ENCODE results near the gene KMT2B.
"Not testable (repeated sequence)": the region's sequence is repeated elsewhere in the genome, so short reads cannot be mapped to it uniquely, and the experiment has no call there.

KMT2B gene

GRCh38 chr19:35716801-35717664 is 770 bp upstream of the KMT2B start:
- Mint-ChIP-seq H3K9me3 (no peaks in the 10 kb centered on the region), H3K27ac (peak overlapping the region; percentile 99), H3K4me3 (peak overlapping the region; percentile 92), H3K27me3 (no peaks in the 10 kb centered on the region), H3K4me1 (ENCODE audit: low read depth) (peaks cover 42% of the 10 kb centered on the region), H3K36me3 (ENCODE audit: low read depth) (peaks cover 60% of the 10 kb centered on the region)

- Mint-ChIP-seq H3K4me3 (peak overlapping the region; percentile 89), H3K36me3 (ENCODE audit: low read depth) (peaks cover 72% of the 10 kb centered on the region), H3K27ac (peak overlapping the region; percentile 89), H3K4me1 (ENCODE audit: low read depth) (peaks cover 35% of the 10 kb centered on the region), H3K27me3 (no peaks in the 10 kb centered on the region), H3K9me3 (no peaks in the 10 kb centered on the region)
Measured at GRCh38 chr19:35718345-35719041, 690 bp downstream of the KMT2B start.

GRCh38 chr19:35719402-35720162 is 1.8 kb downstream of the KMT2B start:
- Mint-ChIP-seq H3K4me1 (ENCODE audit: low read depth) (peaks cover 35% of the 10 kb centered on the region), H3K27me3 (no peaks in the 10 kb centered on the region), H3K36me3 (ENCODE audit: low read depth) (peaks cover 72% of the 10 kb centered on the region), H3K27ac (peak overlapping the region; percentile 89), H3K4me3 (peak overlapping the region; percentile 89), H3K9me3 (no peaks in the 10 kb centered on the region)

GRCh38 chr19:35720163-35720524 is 2.3 kb downstream of the KMT2B start:
- H3K27me3 Mint-ChIP-seq, result no peaks in the 10 kb centered on the region
- H3K27ac Mint-ChIP-seq, result peak overlapping the region; percentile 72
- H3K36me3 Mint-ChIP-seq (ENCODE audit: low read depth), result peaks cover 72% of the 10 kb centered on the region
- H3K4me1 Mint-ChIP-seq (ENCODE audit: low read depth), result peaks cover 32% of the 10 kb centered on the region
- peak overlapping the region; percentile 28 for H3K4me3 Mint-ChIP-seq
- H3K9me3 Mint-ChIP-seq, result no peaks in the 10 kb centered on the region

GRCh38 chr19:35720648-35721047 is 2.8 kb downstream of the KMT2B start:
- no peak overlapping the region for H3K27ac Mint-ChIP-seq
- H3K36me3 Mint-ChIP-seq (ENCODE audit: low read depth), result peaks cover 72% of the 10 kb centered on the region
- H3K4me3 Mint-ChIP-seq, result peak overlapping the region; percentile 7
- H3K4me1 Mint-ChIP-seq (ENCODE audit: low read depth), result peaks cover 32% of the 10 kb centered on the region
- H3K9me3 Mint-ChIP-seq, result no peaks in the 10 kb centered on the region
- no peaks in the 10 kb centered on the region for H3K27me3 Mint-ChIP-seq

GRCh38 chr19:35721374-35721773 is 3.6 kb downstream of the KMT2B start:
- no peaks in the 10 kb centered on the region for H3K27me3 Mint-ChIP-seq
- H3K4me3 Mint-ChIP-seq, result no peak overlapping the region
- peaks cover 25% of the 10 kb centered on the region for H3K4me1 Mint-ChIP-seq (ENCODE audit: low read depth)
- peak overlapping the region; percentile 16 for H3K27ac Mint-ChIP-seq
- peaks cover 72% of the 10 kb centered on the region for H3K36me3 Mint-ChIP-seq (ENCODE audit: low read depth)
- no peaks in the 10 kb centered on the region for H3K9me3 Mint-ChIP-seq

- Mint-ChIP-seq H3K9me3 (no peaks in the 10 kb centered on the region), H3K27ac (peak overlapping the region; percentile 16), H3K36me3 (ENCODE audit: low read depth) (peaks cover 69% of the 10 kb centered on the region), H3K27me3 (no peaks in the 10 kb centered on the region), H3K4me3 (no peak overlapping the region), H3K4me1 (ENCODE audit: low read depth) (peaks cover 21% of the 10 kb centered on the region)
Measured at GRCh38 chr19:35722461-35722860, 4.7 kb downstream of the KMT2B start.

GRCh38 chr19:35722897-35723296 is 5.1 kb downstream of the KMT2B start:
- no peak overlapping the region for H3K4me3 Mint-ChIP-seq
- H3K27me3 Mint-ChIP-seq, result no peaks in the 10 kb centered on the region
- H3K36me3 Mint-ChIP-seq (ENCODE audit: low read depth), result peaks cover 73% of the 10 kb centered on the region
- H3K4me1 Mint-ChIP-seq (ENCODE audit: low read depth), result peaks cover 21% of the 10 kb centered on the region
- H3K27ac Mint-ChIP-seq, result no peak overlapping the region
- no peaks in the 10 kb centered on the region for H3K9me3 Mint-ChIP-seq

GRCh38 chr19:35723671-35724070 is 5.9 kb downstream of the KMT2B start:
- H3K27ac Mint-ChIP-seq, result no peak overlapping the region
- no peak overlapping the region for H3K4me3 Mint-ChIP-seq
- no peaks in the 10 kb centered on the region for H3K9me3 Mint-ChIP-seq
- peaks cover 81% of the 10 kb centered on the region for H3K36me3 Mint-ChIP-seq (ENCODE audit: low read depth)
- H3K27me3 Mint-ChIP-seq, result no peaks in the 10 kb centered on the region
- peaks cover 18% of the 10 kb centered on the region for H3K4me1 Mint-ChIP-seq (ENCODE audit: low read depth)

GRCh38 chr19:35724132-35724531 is 6.3 kb downstream of the KMT2B start:
- not testable (repeated sequence) for H3K9me3 Mint-ChIP-seq, H3K27me3 Mint-ChIP-seq, H3K4me3 Mint-ChIP-seq
- H3K4me1 Mint-ChIP-seq (ENCODE audit: low read depth), result peaks cover 14% of the 10 kb centered on the region
- peaks cover 83% of the 10 kb centered on the region for H3K36me3 Mint-ChIP-seq (ENCODE audit: low read depth)
- peak overlapping the region; percentile 55 for H3K27ac Mint-ChIP-seq

- Mint-ChIP-seq H3K27me3 (no peaks in the 10 kb centered on the region), H3K27ac (peak overlapping the region; percentile 55)
Measured at GRCh38 chr19:35724560-35724959, 6.8 kb downstream of the KMT2B start.

GRCh38 chr19:35725216-35725861 is 7.5 kb downstream of the KMT2B start:
- H3K36me3 Mint-ChIP-seq (ENCODE audit: low read depth), result peaks cover 85% of the 10 kb centered on the region
- no peak overlapping the region for H3K27ac Mint-ChIP-seq
- no peak overlapping the region for H3K4me3 Mint-ChIP-seq
- peaks cover 5% of the 10 kb centered on the region for H3K4me1 Mint-ChIP-seq (ENCODE audit: low read depth)
- H3K27me3 Mint-ChIP-seq, result no peaks in the 10 kb centered on the region
- no peaks in the 10 kb centered on the region for H3K9me3 Mint-ChIP-seq

More at GRCh38 chr19:35724560-35724959, 6.8 kb downstream of the KMT2B start:
- Mint-ChIP-seq H3K4me3 (no peak overlapping the region), H3K9me3 (no peaks in the 10 kb centered on the region), H3K36me3 (ENCODE audit: low read depth) (peaks cover 83% of the 10 kb centered on the region), H3K4me1 (ENCODE audit: low read depth) (peaks cover 9% of the 10 kb centered on the region)

GRCh38 chr19:35727053-35727955 is 9.5 kb downstream of the KMT2B start:
- Mint-ChIP-seq H3K4me1 (ENCODE audit: low read depth) (peaks cover 5% of the 10 kb centered on the region), H3K4me3 (no peak overlapping the region), H3K27me3 (no peaks in the 10 kb centered on the region), H3K9me3 (no peaks in the 10 kb centered on the region), H3K27ac (no peak overlapping the region), H3K36me3 (ENCODE audit: low read depth) (peaks cover 85% of the 10 kb centered on the region)

All from stimulated activated naive CD8-positive, alpha-beta T cell treated with anti-CD3 and anti-CD28 coated beads, Interleukin-15, Interleukin-2, amounts not matched to agents 100 ng/mL and 50 ng/mL, for 24 hours (primary cell).